Suppressor macrophage treated with lipopolysaccharide for 4 hours (primary cell): ENCODE data around the gene SYNE4.

Experiments used
- DNase-seq: peaks from one replicate; pipeline ENCODE4 v3.0.0-alpha.2; 2020

The SYNE4 gene

GRCh38 chr19:36025541-36025940, 16.9 kb upstream of the SYNE4 start:
- DNase-seq: no peak

GRCh38 chr19:36023432-36023831, 14.8 kb upstream of the SYNE4 start:
- no peak for DNase-seq

- no peak for DNase-seq
Measured at GRCh38 chr19:36019061-36019670, 10.6 kb upstream of the SYNE4 start.

DNA sequence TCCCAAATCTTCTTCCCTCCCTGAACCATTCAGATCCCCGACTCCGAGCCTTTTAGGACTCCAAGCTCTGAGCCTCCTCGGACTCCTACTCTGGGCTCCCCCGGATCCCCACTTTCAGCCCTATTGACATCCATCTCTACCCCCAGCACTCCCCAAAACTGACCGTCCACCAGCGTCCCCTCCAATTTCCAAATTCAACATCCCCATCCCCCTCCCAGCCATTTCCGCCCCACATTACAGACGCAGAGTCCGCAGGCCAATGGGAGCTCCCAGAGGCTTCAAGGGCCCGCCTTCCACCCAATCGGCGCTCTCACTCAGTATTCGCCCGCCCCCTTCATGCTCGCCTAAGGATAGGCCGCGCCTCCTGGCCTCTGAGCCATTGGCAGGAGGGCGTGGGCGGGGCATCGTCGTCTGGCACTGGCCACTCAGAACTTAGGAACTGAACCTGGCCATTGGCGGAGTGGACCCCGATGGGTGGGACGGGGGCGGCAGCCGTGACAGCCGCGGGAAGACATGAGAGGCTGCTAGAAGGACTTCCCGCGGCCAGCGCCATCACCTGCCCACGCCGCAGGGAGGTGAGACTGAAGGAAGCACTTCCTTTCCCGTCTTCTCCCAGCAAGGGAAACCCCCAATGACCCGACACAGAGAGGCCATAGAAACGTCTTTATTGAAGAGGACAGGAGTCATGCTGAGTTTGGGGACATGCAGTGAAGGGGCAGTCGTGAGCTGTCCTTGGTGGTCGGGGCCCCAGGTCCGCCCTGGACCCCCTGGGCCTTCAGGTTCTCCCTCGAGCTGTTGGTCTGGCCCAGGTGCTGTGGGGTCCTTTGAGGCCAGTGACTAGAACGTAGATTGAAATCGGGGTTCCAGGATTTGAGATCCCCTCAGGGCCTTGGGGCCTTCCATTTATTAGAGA, 5.7 kb upstream of the SYNE4 start, which contains the start of gene ALKBH6:
Gene ALKBH6, minus strand, starts transcription at position 202 of the 913 bp plus-strand sequence. CDS start 816 bp downstream, outside the sequence.
- peak; percentile 100 for DNase-seq

DNA sequence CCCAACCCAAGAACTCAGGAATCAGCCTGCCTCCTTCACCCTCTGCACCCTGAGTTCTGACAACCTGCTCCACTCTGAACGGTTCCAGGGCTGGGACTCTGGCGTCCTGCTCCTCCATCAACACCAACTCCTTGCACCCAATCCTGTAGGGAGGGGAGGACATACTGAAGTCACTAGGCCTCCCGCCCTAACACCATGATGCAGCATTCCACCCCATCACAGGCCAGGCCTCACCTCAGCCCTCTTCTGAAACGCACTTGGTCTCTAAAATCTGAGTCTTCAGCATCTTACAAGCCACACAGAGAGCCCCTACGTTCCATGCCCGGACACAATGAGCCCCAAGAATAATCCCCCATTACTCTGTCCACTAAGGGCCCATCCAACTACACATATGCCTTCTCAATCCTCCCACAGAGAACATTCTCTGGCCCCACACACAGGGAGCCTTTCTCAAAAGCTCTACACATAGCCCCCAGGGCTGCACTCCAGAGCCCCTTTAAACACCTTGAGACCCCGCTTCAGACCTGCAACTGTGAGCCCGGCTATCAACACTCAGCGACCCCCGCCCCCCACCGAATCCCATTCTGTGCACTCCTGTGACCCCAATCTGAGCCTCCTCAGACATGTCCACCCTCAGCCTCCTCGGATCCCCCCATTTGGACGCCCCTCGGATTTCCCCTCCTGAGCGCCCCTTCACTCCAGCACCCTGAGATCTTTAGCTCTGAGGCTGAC, 4.8 kb upstream of the SYNE4 start:
- DNase-seq: no peak

- DNase-seq: no peak
Measured at GRCh38 chr19:36010402-36010801, 1.8 kb upstream of the SYNE4 start.

DNA sequence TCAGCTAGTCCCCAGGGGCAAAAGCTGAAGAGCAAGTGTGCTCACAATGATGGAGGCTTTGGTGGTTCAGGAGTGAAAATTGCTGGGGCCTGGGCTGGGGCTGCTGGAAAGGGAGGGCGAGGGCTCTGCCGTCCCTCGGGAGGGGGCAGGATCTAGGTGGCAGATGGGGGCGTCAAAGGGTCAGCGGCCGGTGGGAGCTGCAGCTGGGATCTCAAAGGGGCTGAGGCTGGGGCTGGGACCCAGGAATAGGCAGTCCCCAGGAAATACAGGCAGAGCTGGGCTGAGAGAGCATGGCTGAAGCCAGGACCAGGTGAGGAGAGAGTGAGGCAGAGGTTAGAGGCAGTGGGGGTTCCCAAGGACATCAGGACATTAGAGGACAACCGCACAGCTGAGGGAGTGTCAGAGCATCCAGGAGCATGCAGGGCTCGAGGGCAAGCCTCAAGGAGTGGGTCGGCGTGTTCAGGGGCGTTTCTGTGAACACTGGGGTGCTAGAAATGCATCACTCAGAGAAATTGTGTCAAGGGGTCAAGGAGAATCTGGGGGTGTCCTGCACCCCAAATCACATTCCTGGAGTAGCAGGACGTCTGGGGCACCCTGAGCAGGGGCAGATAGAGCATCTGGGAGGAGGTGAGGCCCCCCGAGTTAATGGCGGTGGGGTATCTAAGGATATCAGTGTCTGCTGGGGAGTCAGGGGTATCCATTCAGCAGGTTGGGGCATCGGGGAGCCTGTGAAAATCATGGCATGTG, 1.2 kb upstream of the SYNE4 start:
- no peak for DNase-seq

- DNase-seq: peak; percentile 52
Measured at GRCh38 chr19:36009220-36009619, 607 bp upstream of the SYNE4 start.

- no peak for DNase-seq
Measured at GRCh38 chr19:36006955-36007354, 1.7 kb downstream of the SYNE4 start.

DNA sequence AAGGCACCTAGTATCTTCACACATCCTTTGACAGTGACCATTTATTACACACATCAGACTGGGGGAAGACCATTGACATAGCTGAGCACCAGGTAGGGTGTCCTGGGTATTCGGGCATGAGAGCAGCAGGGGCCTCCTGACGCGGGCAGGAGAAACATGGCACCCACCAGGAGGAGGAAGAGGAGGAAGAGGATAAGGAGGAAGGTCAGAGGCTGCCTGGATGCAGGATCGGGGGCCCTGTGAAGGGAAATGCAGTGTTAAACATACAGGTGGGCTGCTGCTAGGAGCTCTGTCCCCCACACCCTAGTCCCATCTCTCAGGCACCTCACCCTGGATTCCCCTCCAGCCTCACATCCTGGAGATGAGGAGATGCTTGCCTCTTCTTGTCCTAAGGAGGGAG, 5.3 kb downstream of the SYNE4 start:
- DNase-seq: no peak

GRCh38 chr19:36001605-36002004, 7.0 kb downstream of the SYNE4 start:
- DNase-seq: no peak

- DNase-seq: no peak
Measured at GRCh38 chr19:35996777-35997176, 11.8 kb downstream of the SYNE4 start.

DNA sequence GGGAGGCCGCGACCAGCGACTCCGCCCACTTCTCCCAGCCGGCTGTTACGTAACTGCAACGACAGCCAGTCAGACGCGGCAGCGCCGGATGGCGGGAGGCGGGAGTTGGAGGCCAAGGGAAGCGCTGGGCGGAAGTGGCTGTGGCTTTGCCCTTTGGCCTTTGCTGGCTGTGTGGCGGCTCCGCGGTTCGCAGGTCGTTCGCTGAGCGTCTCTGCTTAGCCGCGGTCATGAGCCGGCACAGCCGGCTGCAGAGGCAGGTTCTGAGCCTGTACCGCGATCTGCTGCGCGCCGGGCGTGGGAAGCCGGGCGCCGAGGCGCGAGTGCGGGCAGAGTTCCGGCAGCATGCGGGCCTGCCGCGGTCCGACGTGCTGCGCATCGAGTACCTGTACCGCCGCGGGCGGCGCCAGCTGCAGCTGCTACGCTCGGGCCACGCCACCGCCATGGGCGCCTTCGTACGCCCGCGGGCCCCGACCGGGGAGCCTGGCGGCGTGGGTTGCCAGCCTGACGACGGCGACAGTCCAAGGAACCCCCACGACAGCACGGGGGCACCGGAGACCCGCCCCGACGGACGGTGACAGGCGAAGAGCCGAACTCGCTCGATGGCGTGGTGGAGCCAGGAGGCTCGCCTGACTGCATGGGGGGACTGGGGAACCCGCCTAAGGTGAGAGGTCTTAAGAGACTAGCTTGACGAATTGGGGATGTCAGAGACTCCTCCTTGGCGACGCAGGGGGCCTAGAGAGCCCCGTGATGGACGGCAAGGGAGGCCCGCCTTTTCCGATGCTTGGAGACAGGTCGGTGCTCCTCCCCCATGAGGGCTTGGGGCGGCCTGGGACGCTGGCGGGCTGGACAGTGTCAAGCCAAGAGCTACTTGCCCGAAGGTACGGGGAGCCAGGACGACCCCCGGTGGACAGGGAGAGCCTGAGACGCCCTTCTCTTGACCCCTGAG, 13.3 kb downstream of the SYNE4 start, which contains the start of gene SDHAF1:
Gene SDHAF1, plus strand, starts transcription at position 141 of the 946 bp plus-strand sequence. Its CDS starts 87 bp downstream, at position 228.
- peak; percentile 98 for DNase-seq

DNA sequence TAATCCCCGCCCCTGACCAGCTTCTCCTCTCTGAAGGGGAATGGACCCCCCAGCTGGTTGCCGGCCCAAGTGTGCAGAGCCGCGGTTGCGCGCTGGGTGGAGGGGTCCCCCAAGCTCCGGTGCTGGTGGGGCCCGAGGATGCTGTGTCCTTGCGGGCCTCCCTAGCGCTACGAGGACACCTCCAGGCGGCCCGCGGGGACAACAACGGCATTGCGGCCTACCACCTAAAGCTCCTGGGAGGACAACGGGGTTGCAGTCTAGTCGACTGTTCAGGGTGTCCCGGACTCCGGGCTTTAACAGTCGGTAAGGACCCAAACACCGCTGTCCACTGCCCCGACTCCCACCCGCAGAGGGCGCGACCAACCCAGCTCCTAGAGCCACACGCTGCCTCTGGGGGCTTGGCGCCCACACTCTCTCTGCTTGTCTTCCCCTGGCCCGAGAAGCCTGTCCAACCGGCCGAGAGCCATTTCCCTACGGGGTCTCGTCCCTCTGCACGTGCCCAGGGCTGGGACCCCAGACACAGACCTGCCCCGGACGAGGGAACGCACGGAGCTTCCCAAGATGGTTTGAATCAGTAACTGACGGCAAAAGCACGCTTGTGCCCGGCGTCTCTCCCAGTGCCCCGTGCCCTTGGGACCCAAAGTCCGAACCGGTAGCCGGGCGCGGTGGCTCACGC, 14.6 kb downstream of the SYNE4 start:
- peak; percentile 9 for DNase-seq

GRCh38 chr19:35992907-35993765, 15.5 kb downstream of the SYNE4 start:
- peak; percentile 18 for DNase-seq

DNA sequence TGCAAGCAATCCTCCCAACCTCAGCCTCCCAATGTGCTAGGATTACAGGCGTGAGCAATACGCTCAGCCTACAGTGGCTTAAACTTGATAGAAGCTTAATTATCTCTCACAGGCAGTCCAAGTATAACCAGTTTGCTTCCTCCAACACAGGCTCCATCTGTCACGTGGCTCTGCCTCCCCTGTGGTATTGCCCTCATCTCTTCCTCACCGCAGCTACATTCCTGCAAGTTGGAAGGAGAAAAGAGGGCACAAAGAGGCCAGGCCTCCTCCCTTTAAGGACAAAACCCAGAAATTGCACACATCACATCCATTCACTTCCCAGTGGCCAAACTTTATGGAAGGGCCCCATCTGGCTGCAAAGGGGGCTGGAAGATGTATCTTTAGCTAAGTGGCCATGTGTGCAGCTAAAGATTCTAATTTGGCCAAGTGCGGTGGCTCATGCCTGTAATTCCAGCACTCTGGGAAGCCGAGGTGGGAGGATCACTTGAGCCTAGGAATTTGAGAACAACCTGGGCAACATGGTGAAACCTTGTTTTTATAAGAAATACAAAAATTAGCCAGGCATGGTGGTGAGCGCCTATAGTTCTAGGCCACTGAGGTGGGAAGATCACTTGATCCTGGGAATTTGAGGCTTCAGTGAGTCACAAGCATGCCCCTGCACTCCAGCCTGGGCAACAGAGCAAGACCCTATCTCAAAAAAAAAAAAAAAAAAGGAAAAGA, 16.7 kb downstream of the SYNE4 start:
- no peak for DNase-seq

GRCh38 chr19:35990771-35991730, 17.6 kb downstream of the SYNE4 start:
- DNase-seq: no peak

GRCh38 chr19:35990156-35990555, 18.5 kb downstream of the SYNE4 start:
- no peak for DNase-seq
